Measurements from ENCODE around the gene RRAGC. TPM values are rescaled to one million over a fixed set of nuclear protein-coding genes. Genes with fewer than 3 reads are reported as not detected.
"Not testable (repeated sequence)": the region's sequence is repeated elsewhere in the genome, so short reads cannot be mapped to it uniquely, and the experiment has no call there.

The RRAGC gene
- total and polyA plus RNA-seq, 5 experiments from 2014 or later: 5.6 to 26.4 (median 6.7) TPM

GRCh38 chr1:38845088-38845487 lies 14.5 kb downstream of the RRAGC start:
- H3K4me3 Mint-ChIP-seq, ATAC-seq, H3K9me3 Mint-ChIP-seq, H3K27me3 Mint-ChIP-seq, DNase-seq: not testable (repeated sequence)
- peaks cover 12 to 82% (median 26%) of the 10 kb centered on the region in 3 donors for H3K36me3 Mint-ChIP-seq
- H3K27ac Mint-ChIP-seq: peak overlapping the region in 2 of 10 donors; percentile 50 to 53
- POLR2A ChIA-PET: interaction anchor here (0.6 kb wide), 1 partner anchor 1399 kb away, joined by 3 read pairs; no protein-coding TSS in a partner anchor
- peaks cover 11 to 21% (median 17%) of the 10 kb centered on the region in 4 donors for H3K4me1 Mint-ChIP-seq

DNA sequence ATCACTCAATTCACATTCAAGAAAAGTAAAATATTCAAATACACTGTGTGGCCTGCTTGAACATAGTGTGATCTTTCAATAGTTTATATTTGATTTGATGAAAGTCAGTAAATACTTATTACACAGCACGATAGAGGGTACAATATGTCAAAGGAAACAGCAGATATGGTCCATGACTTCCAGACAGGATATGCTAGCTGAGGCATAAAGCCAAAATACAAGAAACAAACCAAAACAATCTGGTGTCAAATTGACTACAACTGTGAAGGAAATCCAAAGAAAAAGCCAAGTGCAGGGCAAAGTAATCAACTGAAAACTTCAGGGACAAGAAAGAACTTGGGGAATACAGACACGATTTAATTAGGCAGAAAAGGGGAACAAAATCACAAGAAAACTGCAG lies 19.3 kb downstream of the RRAGC start:
- Mint-ChIP-seq H3K4me3 (no peak overlapping the region), H3K27ac (peak overlapping the region in 3 of 10 donors; percentile 0 to 19 (median 18)), H3K9me3 (no peaks in the 10 kb centered on the region), H3K36me3 (peaks cover 6 to 71% (median 21%) of the 10 kb centered on the region in 3 donors), H3K27me3 (no peaks in the 10 kb centered on the region), H3K4me1 (peaks cover 8 to 14% (median 11%) of the 10 kb centered on the region in 4 donors)
- no peak for ATAC-seq
- POLR2A ChIA-PET: no interaction called here
- DNase-seq: no peak

- no peaks in the 10 kb centered on the region for H3K27me3 Mint-ChIP-seq
- POLR2A ChIA-PET: no interaction called here
- peaks cover 7 to 15% (median 11%) of the 10 kb centered on the region in 4 donors for H3K4me1 Mint-ChIP-seq
- H3K4me3 Mint-ChIP-seq: no peak overlapping the region
- H3K27ac Mint-ChIP-seq: peak overlapping the region in 1 of 10 donors; percentile 34
- no peaks in the 10 kb centered on the region for H3K9me3 Mint-ChIP-seq
- no peak for ATAC-seq
- DNase-seq: no peak
- peaks cover 6 to 62% (median 14%) of the 10 kb centered on the region in 3 donors for H3K36me3 Mint-ChIP-seq
Observed at GRCh38 chr1:38839363-38839762, 20.2 kb downstream of the RRAGC start.

DNA sequence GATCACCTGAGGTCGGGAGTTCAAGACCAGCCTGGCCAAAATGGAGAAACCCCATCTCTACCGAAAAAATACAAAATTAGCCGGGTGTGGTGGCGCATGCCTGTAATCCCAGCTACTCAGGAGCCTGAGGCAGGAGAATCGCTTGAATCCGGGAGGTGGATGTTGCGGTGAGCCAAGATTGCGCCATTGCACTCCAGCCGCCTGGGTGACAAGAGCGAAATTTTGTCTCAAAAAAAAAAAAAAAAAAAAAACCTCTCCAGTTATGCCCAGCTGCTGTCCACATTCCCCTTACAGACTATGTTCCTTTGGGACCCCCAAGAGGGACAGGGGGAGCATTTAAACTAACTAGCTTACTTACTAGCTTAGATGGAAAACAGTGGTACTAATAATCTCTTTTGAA lies 23.3 kb downstream of the RRAGC start:
- POLR2A ChIA-PET: interaction anchor here (0.7 kb wide), 2 partner anchors 107 to 245 kb away, joined by 4 to 5 read pairs; no protein-coding TSS in a partner anchor
- H3K36me3 Mint-ChIP-seq: peaks cover 0 to 34% (median 3%) of the 10 kb centered on the region in 3 donors
- H3K9me3 Mint-ChIP-seq, ATAC-seq, H3K4me3 Mint-ChIP-seq, H3K27ac Mint-ChIP-seq, H3K4me1 Mint-ChIP-seq, DNase-seq: not testable (repeated sequence)
- peaks cover 0 to 11% (median 5%) of the 10 kb centered on the region in 5 donors for H3K27me3 Mint-ChIP-seq

GRCh38 chr1:38834937-38835827 lies 24.4 kb downstream of the RRAGC start:
- peaks cover 5 to 23% (median 11%) of the 10 kb centered on the region in 5 donors for H3K27me3 Mint-ChIP-seq
- DNase-seq (peak in 9 of 10 donors; percentile 11 to 76 (median 57)), ATAC-seq (peak; percentile 84 to 94)
- no peaks in the 10 kb centered on the region for H3K9me3 Mint-ChIP-seq
- H3K4me1 Mint-ChIP-seq: peaks cover under 1 to 6% (median 3%) of the 10 kb centered on the region in 4 donors
- H3K27ac Mint-ChIP-seq: peak overlapping the region in 1 of 10 donors; percentile 23
- POLR2A ChIA-PET: no interaction called here
- no peak overlapping the region for H3K4me3 Mint-ChIP-seq
- H3K36me3 Mint-ChIP-seq: peaks cover 0 to 27% (median 3%) of the 10 kb centered on the region in 3 donors

GRCh38 chr1:38834221-38834782 lies 25.3 kb downstream of the RRAGC start:
- Mint-ChIP-seq H3K4me1 (peaks cover 0 to 6% (median 3%) of the 10 kb centered on the region in 4 donors), H3K4me3 (no peak overlapping the region), H3K36me3 (peaks cover 0 to 20% (median 3%) of the 10 kb centered on the region in 3 donors), H3K27me3 (peaks cover 9 to 31% (median 12%) of the 10 kb centered on the region in 5 donors), H3K9me3 (no peaks in the 10 kb centered on the region), H3K27ac (no peak overlapping the region)
- POLR2A ChIA-PET: no interaction called here
- no peak for ATAC-seq
- no peak for DNase-seq

GRCh38 chr1:38833146-38833545 lies 26.4 kb downstream of the RRAGC start:
- Mint-ChIP-seq H3K9me3 (no peaks in the 10 kb centered on the region), H3K36me3 (peaks cover 0 to 8% (median 0%) of the 10 kb centered on the region in 3 donors), H3K4me1 (peaks cover 0 to 6% (median 3%) of the 10 kb centered on the region in 4 donors), H3K4me3 (no peak overlapping the region), H3K27ac (peak overlapping the region in 1 of 10 donors; percentile 37), H3K27me3 (peaks cover 12 to 38% (median 14%) of the 10 kb centered on the region in 5 donors)
- POLR2A ChIA-PET: no interaction called here
- ATAC-seq (no peak), DNase-seq (no peak)

DNA sequence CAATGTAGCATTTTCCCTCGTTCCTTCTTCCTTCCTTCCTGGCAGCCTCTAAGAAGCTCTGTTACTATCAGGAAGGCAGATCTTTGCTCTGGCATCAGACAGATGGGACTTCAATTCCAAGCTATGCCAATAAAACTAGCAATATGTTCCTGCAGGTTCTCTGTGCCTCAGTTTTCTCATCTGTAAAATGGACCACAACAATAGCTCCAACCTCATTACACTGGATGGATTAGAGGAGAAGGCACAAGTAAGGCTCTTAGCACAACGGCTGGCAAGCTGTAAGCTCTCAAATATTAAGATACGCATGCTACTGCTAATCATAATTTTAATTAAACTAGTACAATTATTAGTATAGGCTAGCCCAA lies 27.2 kb downstream of the RRAGC start:
- POLR2A ChIA-PET: no interaction called here
- Mint-ChIP-seq H3K27me3 (peaks cover 12 to 38% (median 14%) of the 10 kb centered on the region in 5 donors), H3K36me3 (peaks cover 0 to 2% (median 0%) of the 10 kb centered on the region in 3 donors), H3K4me1 (peaks cover 0 to 6% (median 3%) of the 10 kb centered on the region in 4 donors), H3K9me3 (no peaks in the 10 kb centered on the region), H3K27ac (no peak overlapping the region), H3K4me3 (no peak overlapping the region)
- ATAC-seq (no peak), DNase-seq (no peak)

GRCh38 chr1:38831731-38832369 lies 27.7 kb downstream of the RRAGC start:
- Mint-ChIP-seq H3K4me1 (peaks cover 0 to 6% (median 3%) of the 10 kb centered on the region in 4 donors), H3K4me3 (no peak overlapping the region), H3K36me3 (no peaks in the 10 kb centered on the region), H3K27ac (no peak overlapping the region), H3K9me3 (no peaks in the 10 kb centered on the region), H3K27me3 (peaks cover 12 to 39% (median 14%) of the 10 kb centered on the region in 5 donors)
- ATAC-seq (no peak), DNase-seq (no peak)
- POLR2A ChIA-PET: no interaction called here

DNA sequence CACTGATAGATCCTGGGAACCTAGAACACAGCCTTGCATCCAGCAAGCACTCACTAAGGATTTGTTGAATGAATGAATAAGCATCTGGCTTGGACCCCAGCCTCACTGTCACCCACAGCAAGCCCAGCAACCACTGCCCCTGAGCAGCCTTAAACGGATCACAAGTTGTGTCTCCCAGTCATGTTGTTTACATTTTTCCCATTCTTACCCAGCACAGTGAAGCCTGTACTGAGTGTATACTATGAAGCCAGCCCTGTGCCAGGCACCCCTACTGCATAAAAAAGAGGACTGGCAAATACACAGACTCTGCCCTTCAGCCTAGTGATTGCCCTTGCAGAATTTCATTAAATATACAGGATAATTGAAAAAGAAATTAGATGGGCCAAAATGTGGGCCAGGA lies 30.2 kb downstream of the RRAGC start:
- ATAC-seq: no peak
- Mint-ChIP-seq H3K27ac (peak overlapping the region in 1 of 10 donors; percentile 57), H3K4me3 (no peak overlapping the region), H3K4me1 (peaks cover 0 to 1% (median 0%) of the 10 kb centered on the region in 4 donors), H3K9me3 (no peaks in the 10 kb centered on the region), H3K27me3 (peaks cover 15 to 60% (median 25%) of the 10 kb centered on the region in 5 donors), H3K36me3 (no peaks in the 10 kb centered on the region)
- no peak for DNase-seq
- POLR2A ChIA-PET: no interaction called here

DNA sequence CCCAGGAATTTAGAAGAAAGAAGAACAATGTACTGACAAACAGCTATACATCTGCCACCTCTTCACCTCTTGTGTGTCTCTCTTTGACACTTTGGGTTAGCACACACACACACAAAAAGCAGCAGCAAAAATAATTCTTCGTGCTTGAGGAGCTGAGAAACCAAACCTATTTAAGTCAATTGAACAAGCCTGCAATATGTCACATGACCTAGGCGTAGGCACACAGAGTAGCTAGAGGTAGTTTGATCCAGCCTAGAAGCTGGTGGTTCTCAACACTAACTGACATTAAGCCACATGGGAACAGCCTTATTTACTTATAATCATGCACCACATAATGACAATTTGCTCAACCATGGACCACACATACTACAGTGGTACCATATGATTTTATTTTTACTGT lies 32.3 kb downstream of the RRAGC start:
- POLR2A ChIA-PET: no interaction called here
- Mint-ChIP-seq H3K36me3 (no peaks in the 10 kb centered on the region), H3K4me3 (no peak overlapping the region), H3K27ac (no peak overlapping the region), H3K27me3 (peaks cover 15 to 62% (median 31%) of the 10 kb centered on the region in 5 donors), H3K4me1 (no peaks in the 10 kb centered on the region), H3K9me3 (no peaks in the 10 kb centered on the region)
- no peak for DNase-seq
- ATAC-seq: no peak

DNA sequence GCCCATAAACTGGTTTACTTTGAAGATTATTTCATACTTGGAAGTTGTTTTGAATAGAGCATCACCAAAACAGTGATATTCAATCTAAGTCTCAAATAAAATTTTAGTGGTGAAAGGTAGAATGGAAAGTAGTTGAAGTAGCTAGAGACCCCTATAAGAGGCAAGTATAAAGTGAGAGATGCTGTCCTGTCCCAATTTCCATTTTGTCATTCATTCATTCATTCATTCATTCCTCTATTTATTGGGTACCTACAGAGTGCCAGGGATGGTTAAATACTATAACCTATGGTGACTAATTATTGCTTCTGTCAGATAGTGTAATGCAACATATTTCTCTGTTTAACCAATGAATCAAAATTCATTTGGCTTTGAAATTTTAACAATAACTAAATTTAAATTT lies 32.7 kb downstream of the RRAGC start:
- POLR2A ChIA-PET: no interaction called here
- DNase-seq: no peak
- Mint-ChIP-seq H3K4me3 (no peak overlapping the region), H3K36me3 (no peaks in the 10 kb centered on the region), H3K27ac (no peak overlapping the region), H3K9me3 (no peaks in the 10 kb centered on the region), H3K27me3 (peaks cover 19 to 65% (median 35%) of the 10 kb centered on the region in 5 donors), H3K4me1 (no peaks in the 10 kb centered on the region)
- ATAC-seq: no peak

Measured in naive thymus-derived CD8-positive, alpha-beta T cell (primary cell).